PC-9 (cell line): Measurements from ENCODE around the gene C7orf57. TPM values are rescaled to one million over a fixed set of nuclear protein-coding genes. Genes with fewer than 3 reads are reported as not detected.

Experiments
- BruUV-seq: library from RNA; stranded (reverse); fragments of 400-500 nt; replicated peaks from 2 replicates; lab custom pipeline; 2021; lab: Mats Ljungman, UMichigan
- CTCF ChIA-PET: fragments of 300-600 bp; sonication (Branson Sonifier 250); formaldehyde crosslinking; loops from one replicate; lab custom pipeline; 2022; ENCODE audit warnings: antibody characterized with exemption; lab: Charles Lee
- POLR2A ChIA-PET: fragments of 300-600 bp; sonication (Branson Sonifier 250); formaldehyde crosslinking; loops from one replicate; lab custom pipeline; 2022; ENCODE audit warnings: antibody characterized with exemption; ENCODE audit not compliant: unreplicated experiment; lab: Charles Lee
- DNase-seq, 2 experiments: peaks; one replicate each; pipeline versions ENCODE4 v3.0.0 to v3.0.0-alpha.2; 2015 to 2022; ENCODE audit warnings: mixed read lengths in 1 of 2
- H2AFZ ChIP-seq: fragments of 200-600 bp; sonication (generic); 2 replicates; pipeline ENCODE4 v1.8.1; 2017; ENCODE audit warnings: antibody characterized with exemption
- H3F3A ChIP-seq: fragments of 200-600 bp; sonication (generic); 2 replicates; pipeline ENCODE4 v1.8.1; 2017; ENCODE audit warnings: antibody characterized with exemption, mild to moderate bottlenecking, low read depth; ENCODE audit not compliant: insufficient read depth
- H3K27ac ChIP-seq: fragments of 200-600 bp; sonication (generic); 2 replicates; pipeline ENCODE4 v1.6.1; 2016; ENCODE audit warnings: mixed run types
- H3K27me3 ChIP-seq: fragments of 200-600 bp; sonication (generic); 2 replicates; pipeline ENCODE4 v1.6.1; 2016; ENCODE audit warnings: low read depth, mixed run types; ENCODE audit not compliant: insufficient read depth
- H3K36me3 ChIP-seq: fragments of 200-600 bp; sonication (generic); 2 replicates; pipeline ENCODE4 v1.6.1; 2016; ENCODE audit warnings: low read depth, mixed run types
- H3K4me1 ChIP-seq: fragments of 200-600 bp; sonication (generic); replicated peaks from 2 replicates; pipeline ENCODE4 v1.6.1; 2016; ENCODE audit warnings: mixed run types; ENCODE audit not compliant: insufficient read depth
- H3K4me2 ChIP-seq: fragments of 200-600 bp; sonication (generic); 2 replicates; pipeline ENCODE4 v1.6.1; 2017; ENCODE audit warnings: mixed run types
- H3K4me3 ChIP-seq: fragments of 200-600 bp; sonication (generic); 2 replicates; pipeline ENCODE4 v1.6.1; 2016; ENCODE audit warnings: mixed run types
- H3K79me2 ChIP-seq: fragments of 200-600 bp; sonication (generic); 2 replicates; pipeline ENCODE4 v1.6.1; 2017; ENCODE audit warnings: low read depth, mixed run types
- H3K9me2 ChIP-seq: fragments of 200-600 bp; sonication (generic); 2 replicates; pipeline ENCODE4 v1.8.1; 2017; ENCODE audit warnings: mild to moderate bottlenecking; ENCODE audit not compliant: insufficient read depth
- H3K9me3 ChIP-seq: fragments of 200-600 bp; sonication (generic); 2 replicates; pipeline ENCODE4 v1.8.1; 2016; ENCODE audit warnings: low read depth; ENCODE audit not compliant: insufficient read depth
- H4K20me1 ChIP-seq: fragments of 200-600 bp; sonication (generic); 2 replicates; pipeline ENCODE4 v1.8.1; 2017; ENCODE audit not compliant: insufficient read depth
- CTCF ChIP-seq: fragments of 200-600 bp; sonication (generic); conservative IDR thresholded peaks from 2 replicates; pipeline ENCODE4 v1.6.1; 2017; ENCODE audit warnings: mixed run types, antibody characterized with exemption, mild to moderate bottlenecking, moderate library complexity
- EZH2 ChIP-seq: fragments of 200-600 bp; sonication (generic); IDR thresholded peaks from 2 replicates; pipeline ENCODE4 v1.8.0; 2017; ENCODE audit warnings: antibody characterized with exemption, low read depth
- intact Hi-C: fragments of 100-400 bp; cut with micrococcal nuclease; formaldehyde crosslinking; loops from one replicate; pipeline ENCODE4 v1.10.0; 2022; ENCODE audit not compliant: unreplicated experiment
- total RNA-seq: library from RNA; stranded (reverse); gene quantifications from 2 replicates; pipeline ENCODE4 v1.2.3, GENCODE V29; 2021

Gene C7orf57
- total RNA-seq, 1 experiment from 2014 or later = 2.5 TPM

GRCh38 chr7:48004032-48004431 lies 31.3 kb upstream of the C7orf57 start:
- H3K9me2 ChIP-seq = no peaks in the 10 kb centered on the region
- CTCF ChIA-PET = interaction anchor here (0.7 kb wide), 1 partner anchor 868 kb away, joined by 3 read pairs; no protein-coding TSS in a partner anchor
- intact Hi-C loops = no loop called here

GRCh38 chr7:48004638-48005037 lies 30.7 kb upstream of the C7orf57 start:
- no peaks in the 10 kb centered on the region for H3K9me2 ChIP-seq
- H4K20me1 ChIP-seq = no peaks in the 10 kb centered on the region
- H3K4me1 ChIP-seq = 0 out of 2 replicates have a peak, but pooled peaks cover 10% of the 10 kb centered on the region
- CTCF ChIA-PET = interaction anchor here (0.7 kb wide), 1 partner anchor 867 kb away, joined by 3 read pairs; no protein-coding TSS in a partner anchor
- H3K27ac ChIP-seq = no peak overlapping the region
- H3K27me3 ChIP-seq = no peaks in the 10 kb centered on the region
- DNase-seq = no peak
- no peaks in the 10 kb centered on the region for H3K9me3 ChIP-seq
- no peaks in the 10 kb centered on the region for H3K79me2 ChIP-seq
- peaks cover 5% of the 10 kb centered on the region; the same call in 1 of the 2 replicates for H3F3A ChIP-seq
- H2AFZ ChIP-seq = no peak overlapping the region
- H3K36me3 ChIP-seq = no peaks in the 10 kb centered on the region
- BruUV-seq = no TSS peak
- no peak for TF ChIP-seq EZH2
- TF ChIP-seq CTCF = no peak
- POLR2A ChIA-PET = no interaction called here
- no peak overlapping the region for H3K4me2 ChIP-seq
- no peak overlapping the region for H3K4me3 ChIP-seq
- intact Hi-C loops = no loop called here

More at GRCh38 chr7:48004032-48004431, 31.3 kb upstream of the C7orf57 start:
- H3K27ac ChIP-seq = no peak overlapping the region
- no peaks in the 10 kb centered on the region for H3K27me3 ChIP-seq
- no peak overlapping the region for H2AFZ ChIP-seq
- H3K4me1 ChIP-seq = 0 out of 2 replicates have a peak, but pooled peaks cover 10% of the 10 kb centered on the region
- H3K79me2 ChIP-seq = no peaks in the 10 kb centered on the region
- H3K9me3 ChIP-seq = no peaks in the 10 kb centered on the region
- H3K4me2 ChIP-seq = no peak overlapping the region
- no TSS peak for BruUV-seq
- no peak for TF ChIP-seq EZH2
- TF ChIP-seq CTCF = no peak
- POLR2A ChIA-PET = no interaction called here
- no peaks in the 10 kb centered on the region for H3K36me3 ChIP-seq
- DNase-seq = no peak
- H3K4me3 ChIP-seq = no peak overlapping the region
- no peaks in the 10 kb centered on the region for H4K20me1 ChIP-seq
- peaks cover 5% of the 10 kb centered on the region; the same call in 1 of the 2 replicates for H3F3A ChIP-seq

- no peak overlapping the region for H3K4me2 ChIP-seq
- POLR2A ChIA-PET = no interaction called here
These were observed 28.5 kb upstream of the C7orf57 start for GRCh38 chr7:48006866-48007265.

More at GRCh38 chr7:48006866-48007265, 28.5 kb upstream of the C7orf57 start:
- no peaks in the 10 kb centered on the region for H3K4me1 ChIP-seq
- no peaks in the 10 kb centered on the region for H3K27me3 ChIP-seq
- H3K36me3 ChIP-seq = no peaks in the 10 kb centered on the region
- intact Hi-C loops = no loop called here
- H3K9me3 ChIP-seq = no peaks in the 10 kb centered on the region
- H3K79me2 ChIP-seq = no peaks in the 10 kb centered on the region
- no peak for DNase-seq
- H3K9me2 ChIP-seq = no peaks in the 10 kb centered on the region
- BruUV-seq = no TSS peak
- H3K4me3 ChIP-seq = no peak overlapping the region
- H2AFZ ChIP-seq = no peak overlapping the region
- no peak overlapping the region for H3K27ac ChIP-seq
- TF ChIP-seq EZH2 = no peak
- TF ChIP-seq CTCF = no peak
- CTCF ChIA-PET = no interaction called here
- no peaks in the 10 kb centered on the region for H3F3A ChIP-seq
- no peaks in the 10 kb centered on the region for H4K20me1 ChIP-seq
